Esophagus squamous epithelium (tissue), 4 donors: ENCODE data around the gene ZNF516.

Experiments
- CTCF ChIP-seq, 6 experiments: fragments of 450-650 bp in 4 of 6; fragments of 200-600 bp in 2 of 6; sonication (generic) in 2 of 6; IDR thresholded peaks; one replicate each; pipeline ENCODE4 v1.5.1; 2016 to 2019; ENCODE audit warnings: antibody characterized with exemption in 6 of 6, mild to moderate bottlenecking in 4 of 6, moderate library complexity in 4 of 6
- POLR2A ChIP-seq, 4 donors: fragments of 450-650 bp; IDR thresholded peaks; one replicate each; pipeline ENCODE4 v1.6.1; 2017; ENCODE audit warnings: antibody characterized with exemption in 4 of 4, mild to moderate bottlenecking in 4 of 4, moderate library complexity in 3 of 4

DNA sequence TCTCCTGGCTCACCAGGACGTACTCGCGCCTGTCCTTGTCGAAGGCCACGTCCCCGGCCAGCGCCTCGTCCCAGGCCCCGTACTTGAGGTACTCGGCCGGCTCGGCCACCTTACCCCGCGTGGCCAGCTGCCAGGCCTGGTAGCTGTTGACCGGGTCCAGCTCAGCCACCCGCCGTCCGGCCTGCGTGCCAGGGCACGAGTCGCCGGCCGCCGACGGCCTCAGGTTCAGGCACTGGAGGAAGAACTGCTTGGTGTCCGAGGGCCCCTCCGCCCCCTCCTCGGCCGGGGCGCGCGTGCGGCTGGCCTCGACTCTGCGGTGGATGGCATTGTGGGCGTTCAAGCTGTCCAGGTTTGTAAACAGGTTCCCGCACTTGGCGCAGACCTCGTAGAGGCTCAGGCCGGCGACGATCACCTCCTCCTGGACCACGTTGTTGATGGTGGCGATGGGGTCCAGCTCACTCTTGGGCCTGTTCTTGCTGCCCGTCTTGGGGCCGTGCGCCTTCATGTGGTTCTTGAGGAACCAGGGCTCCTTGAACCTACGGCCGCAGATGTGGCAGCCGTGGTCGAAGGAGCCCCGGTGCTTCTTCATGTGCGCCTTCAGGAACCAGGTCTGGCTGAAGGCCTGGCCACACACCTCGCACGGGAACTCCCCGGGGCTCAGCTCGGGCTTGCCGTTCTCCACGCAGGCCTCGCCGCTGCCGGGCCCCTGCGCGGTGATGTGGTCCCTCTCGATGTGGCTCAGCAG lies 53.2 kb downstream of the ZNF516 start:
- no peak for TF ChIP-seq CTCF (IDR thresholded peaks at IDR 0.05)
- TF ChIP-seq POLR2A (IDR thresholded peaks at IDR 0.05) = no peak
